Fibroblast of lung (primary cell): Measurements from ENCODE around the gene AKAP6. TPM values are rescaled to one million over a fixed set of nuclear protein-coding genes. Genes with fewer than 3 reads are reported as not detected.

Experiments
- DNase-seq, 2 donors: peaks; one replicate each; pipeline versions ENCODE4 v3.0.0 to v3.0.0-alpha.2; 2010; ENCODE audit warnings: low read depth in 2 of 2
- H2AFZ ChIP-seq: 2 replicates; pipeline ENCODE4 v1.5.1; 2012; ENCODE audit warnings: low read length, control low read depth, inconsistent platforms
- H3K27ac ChIP-seq: 2 replicates; pipeline ENCODE4 v1.5.1; 2011; ENCODE audit warnings: low read length, control low read depth; ENCODE audit not compliant: insufficient read depth
- H3K27me3 ChIP-seq: 2 replicates; pipeline ENCODE4 v1.5.1; 2011; ENCODE audit warnings: mild to moderate bottlenecking, low read length; ENCODE audit not compliant: control insufficient read depth, insufficient read depth
- H3K36me3 ChIP-seq: 2 replicates; pipeline ENCODE4 v1.5.1; 2011; ENCODE audit warnings: low read length; ENCODE audit not compliant: control insufficient read depth, insufficient read depth
- H3K4me1 ChIP-seq: 2 replicates; pipeline ENCODE4 v1.5.1; 2011; ENCODE audit warnings: low read length; ENCODE audit not compliant: control insufficient read depth, insufficient read depth; ENCODE audit errors: extremely low read depth
- H3K4me2 ChIP-seq: 2 replicates; pipeline ENCODE4 v1.5.1; 2011; ENCODE audit warnings: low read length, control low read depth; ENCODE audit not compliant: insufficient read depth; ENCODE audit errors: extremely low read depth
- H3K4me3 ChIP-seq, 4 experiments: fragments of 200-600 bp in 1 of 4; sonication (generic) in 1 of 4; replicated peaks in 1 of 4; 2 replicates each; pipeline ENCODE4 v1.5.1; 2011 to 2016; ENCODE audit warnings: low read length in 4 of 4, low read depth in 3 of 4, mild to moderate bottlenecking in 3 of 4, control low read depth in 2 of 4, inconsistent platforms in 1 of 4, mixed read lengths in 1 of 4; ENCODE audit not compliant: insufficient read depth in 1 of 4; ENCODE audit errors: control extremely low read depth in 1 of 4
- H3K79me2 ChIP-seq: 2 replicates; pipeline ENCODE4 v1.5.1; 2012; ENCODE audit warnings: mild to moderate bottlenecking, low read length, inconsistent platforms; ENCODE audit not compliant: control insufficient read depth, insufficient read depth
- H3K9ac ChIP-seq: 2 replicates; pipeline ENCODE4 v1.5.1; 2011; ENCODE audit warnings: mild to moderate bottlenecking, low read length, control low read depth; ENCODE audit not compliant: insufficient read depth
- H3K9me3 ChIP-seq: 2 replicates; pipeline ENCODE4 v1.5.1; 2012; ENCODE audit warnings: low read depth, low read length; ENCODE audit not compliant: control insufficient read depth, insufficient read depth
- H4K20me1 ChIP-seq: 2 replicates; pipeline ENCODE4 v1.5.1; 2011; ENCODE audit warnings: low read length; ENCODE audit not compliant: control insufficient read depth, insufficient read depth; ENCODE audit errors: extremely low read depth
- EZH2 ChIP-seq: IDR thresholded peaks from 2 replicates; pipeline ENCODE4 v1.5.1; 2012; ENCODE audit warnings: low read length, control low read depth, mild to moderate bottlenecking; ENCODE audit errors: missing control alignments
- polyA plus RNA-seq, 2 donors: library from polyadenylated mRNA; depleted of rRNA in 1 of 2; stranded (reverse) in 1 of 2; unstranded in 1 of 2; fragments of >200 nt; gene quantifications; 2 replicates each; pipeline ENCODE4 v1.2.1, GENCODE V29; 2011 to 2012; ENCODE audit warnings: missing spikeins in 1 of 2
- total RNA-seq: library from RNA; depleted of rRNA; stranded (reverse); fragments of >200 nt; gene quantifications from 2 replicates; pipeline ENCODE4 v1.2.1, GENCODE V29; 2014
- TF ChIP-seq, protein P1 (sequence below), 2 donors: IDR thresholded peaks in 1 of 2; conservative IDR thresholded peaks in 1 of 2; 1 replicate in 1 of 2; 2 replicates in 1 of 2; pipeline ENCODE4 v1.5.1; 2011 to 2012; ENCODE audit warnings: low read length in 2 of 2, control low read depth in 1 of 2, inconsistent platforms in 1 of 2, low read depth in 1 of 2, mild to moderate bottlenecking in 1 of 2

Gene AKAP6
- total and polyA plus RNA-seq, 2 donors (not counting 1 experiment from before 2014, with no cell fraction given), result 3.3 to 10.9 TPM

- H3K79me2 ChIP-seq, result no peaks in the 10 kb centered on the region
- no peak for TF ChIP-seq EZH2
- TF ChIP-seq, protein P1, sequence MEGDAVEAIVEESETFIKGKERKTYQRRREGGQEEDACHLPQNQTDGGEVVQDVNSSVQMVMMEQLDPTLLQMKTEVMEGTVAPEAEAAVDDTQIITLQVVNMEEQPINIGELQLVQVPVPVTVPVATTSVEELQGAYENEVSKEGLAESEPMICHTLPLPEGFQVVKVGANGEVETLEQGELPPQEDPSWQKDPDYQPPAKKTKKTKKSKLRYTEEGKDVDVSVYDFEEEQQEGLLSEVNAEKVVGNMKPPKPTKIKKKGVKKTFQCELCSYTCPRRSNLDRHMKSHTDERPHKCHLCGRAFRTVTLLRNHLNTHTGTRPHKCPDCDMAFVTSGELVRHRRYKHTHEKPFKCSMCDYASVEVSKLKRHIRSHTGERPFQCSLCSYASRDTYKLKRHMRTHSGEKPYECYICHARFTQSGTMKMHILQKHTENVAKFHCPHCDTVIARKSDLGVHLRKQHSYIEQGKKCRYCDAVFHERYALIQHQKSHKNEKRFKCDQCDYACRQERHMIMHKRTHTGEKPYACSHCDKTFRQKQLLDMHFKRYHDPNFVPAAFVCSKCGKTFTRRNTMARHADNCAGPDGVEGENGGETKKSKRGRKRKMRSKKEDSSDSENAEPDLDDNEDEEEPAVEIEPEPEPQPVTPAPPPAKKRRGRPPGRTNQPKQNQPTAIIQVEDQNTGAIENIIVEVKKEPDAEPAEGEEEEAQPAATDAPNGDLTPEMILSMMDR (conservative IDR thresholded peaks at IDR 0.05 in 1 of 2, IDR thresholded peaks at IDR 0.05 in 1 of 2; ENCODE audit: low read depth in 1 of 2, low read length in 2 of 2), result no peak
- H4K20me1 ChIP-seq, result no peaks in the 10 kb centered on the region
- no peaks in the 10 kb centered on the region for H3K36me3 ChIP-seq
- no peaks in the 10 kb centered on the region for H3K27me3 ChIP-seq
- H2AFZ ChIP-seq, result no peak overlapping the region
- DNase-seq, result no peak
- no peak overlapping the region for H3K4me2 ChIP-seq
- no peaks in the 10 kb centered on the region for H3K4me1 ChIP-seq
- H3K9me3 ChIP-seq, result no peaks in the 10 kb centered on the region
- H3K9ac ChIP-seq, result no peak overlapping the region
- no peak overlapping the region for H3K27ac ChIP-seq
- H3K4me3 ChIP-seq, result no peak overlapping the region
Observed at GRCh38 chr14:32336702-32337101, 7.6 kb downstream of the AKAP6 start.

DNA sequence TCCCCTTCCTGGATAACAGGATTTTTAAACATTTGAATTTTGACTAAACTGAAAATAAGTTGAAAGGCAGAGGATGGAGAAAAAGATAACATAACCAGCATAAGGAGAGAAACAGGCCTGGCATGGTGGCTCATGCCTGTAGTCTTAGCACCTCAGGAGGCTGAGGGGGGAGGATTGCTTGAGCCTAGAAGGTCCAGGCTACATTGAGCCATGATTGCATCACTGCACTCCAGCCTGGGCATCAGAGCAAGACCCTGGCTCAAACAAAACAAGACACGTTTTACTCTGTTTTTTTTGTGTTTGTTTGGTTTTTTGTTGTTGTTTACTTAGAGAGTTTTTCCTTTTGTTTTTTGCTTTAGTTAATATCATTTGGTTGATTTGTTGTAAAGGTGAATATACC lies 8.7 kb downstream of the AKAP6 start:
- TF ChIP-seq, protein P1 (conservative IDR thresholded peaks at IDR 0.05 in 1 of 2, IDR thresholded peaks at IDR 0.05 in 1 of 2; ENCODE audit: low read depth in 1 of 2, low read length in 2 of 2), result no peak
- no peak for TF ChIP-seq EZH2
- no peaks in the 10 kb centered on the region for H3K36me3 ChIP-seq
- no peaks in the 10 kb centered on the region for H4K20me1 ChIP-seq
- DNase-seq, result no peak
- H3K79me2 ChIP-seq, result no peaks in the 10 kb centered on the region
- no peaks in the 10 kb centered on the region for H3K27me3 ChIP-seq
- no peaks in the 10 kb centered on the region for H3K9me3 ChIP-seq
- H3K4me1 ChIP-seq, result no peaks in the 10 kb centered on the region
- H3K4me3 ChIP-seq, result no peak overlapping the region
- no peak overlapping the region for H3K27ac ChIP-seq
- no peak overlapping the region for H3K9ac ChIP-seq
- no peak overlapping the region for H2AFZ ChIP-seq
- H3K4me2 ChIP-seq, result no peak overlapping the region

DNA sequence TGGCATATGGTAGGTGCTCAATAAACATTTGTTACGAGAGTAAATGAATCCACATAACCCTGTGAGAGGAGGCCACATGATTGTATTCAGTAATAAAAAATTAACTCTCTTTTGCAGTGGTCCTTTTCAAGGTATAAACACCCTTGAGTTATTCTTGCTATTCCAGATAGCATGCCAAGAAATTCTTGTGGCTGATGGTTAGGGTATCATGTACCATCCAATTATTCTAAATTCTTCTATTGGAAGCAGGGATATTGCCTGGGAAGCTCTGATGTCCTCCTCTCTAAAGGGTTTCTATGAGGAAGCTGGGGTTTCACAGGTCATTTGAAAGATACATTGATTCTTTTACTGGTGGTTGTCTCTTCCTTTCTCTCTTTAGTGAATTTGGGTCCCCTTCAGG lies 10.1 kb downstream of the AKAP6 start:
- no peaks in the 10 kb centered on the region for H3K9me3 ChIP-seq
- no peak overlapping the region for H3K4me2 ChIP-seq
- H4K20me1 ChIP-seq, result no peaks in the 10 kb centered on the region
- H3K79me2 ChIP-seq, result no peaks in the 10 kb centered on the region
- no peaks in the 10 kb centered on the region for H3K27me3 ChIP-seq
- no peak overlapping the region for H3K4me3 ChIP-seq
- H2AFZ ChIP-seq, result no peak overlapping the region
- no peak overlapping the region for H3K27ac ChIP-seq
- H3K4me1 ChIP-seq, result no peaks in the 10 kb centered on the region
- no peak overlapping the region for H3K9ac ChIP-seq
- TF ChIP-seq, protein P1 (conservative IDR thresholded peaks at IDR 0.05 in 1 of 2, IDR thresholded peaks at IDR 0.05 in 1 of 2; ENCODE audit: low read depth in 1 of 2, low read length in 2 of 2), result no peak
- no peak for TF ChIP-seq EZH2
- DNase-seq, result peak in 1 of 2 donors; percentile 29
- no peaks in the 10 kb centered on the region for H3K36me3 ChIP-seq
